Transverse colon (tissue), 4 donors: ENCODE measurements around the gene SERGEF.

Source experiments
- POLR2AphosphoS5 ChIP-seq, 3 donors: sonication (generic); formaldehyde crosslinking; IDR thresholded peaks; one replicate each; pipeline ENCODE4 v1.6.1; 2016; ENCODE audit warnings: antibody characterized with exemption in 3 of 3
- TF ChIP-seq, protein P1 (sequence below), 5 experiments: fragments of 200-600 bp in 3 of 5; fragments of 450-650 bp in 2 of 5; sonication (generic) in 3 of 5; IDR thresholded peaks; 1 replicate in 2 of 5; 2 replicates in 3 of 5; pipeline ENCODE4 v1.5.1; 2016 to 2017; ENCODE audit warnings: antibody characterized with exemption in 5 of 5, inconsistent platforms in 3 of 5, mild to moderate bottlenecking in 2 of 5, moderate library complexity in 1 of 5

GRCh38 chr11:17774232-17775034, 238.4 kb downstream of the SERGEF start:
- TF ChIP-seq, protein P1, sequence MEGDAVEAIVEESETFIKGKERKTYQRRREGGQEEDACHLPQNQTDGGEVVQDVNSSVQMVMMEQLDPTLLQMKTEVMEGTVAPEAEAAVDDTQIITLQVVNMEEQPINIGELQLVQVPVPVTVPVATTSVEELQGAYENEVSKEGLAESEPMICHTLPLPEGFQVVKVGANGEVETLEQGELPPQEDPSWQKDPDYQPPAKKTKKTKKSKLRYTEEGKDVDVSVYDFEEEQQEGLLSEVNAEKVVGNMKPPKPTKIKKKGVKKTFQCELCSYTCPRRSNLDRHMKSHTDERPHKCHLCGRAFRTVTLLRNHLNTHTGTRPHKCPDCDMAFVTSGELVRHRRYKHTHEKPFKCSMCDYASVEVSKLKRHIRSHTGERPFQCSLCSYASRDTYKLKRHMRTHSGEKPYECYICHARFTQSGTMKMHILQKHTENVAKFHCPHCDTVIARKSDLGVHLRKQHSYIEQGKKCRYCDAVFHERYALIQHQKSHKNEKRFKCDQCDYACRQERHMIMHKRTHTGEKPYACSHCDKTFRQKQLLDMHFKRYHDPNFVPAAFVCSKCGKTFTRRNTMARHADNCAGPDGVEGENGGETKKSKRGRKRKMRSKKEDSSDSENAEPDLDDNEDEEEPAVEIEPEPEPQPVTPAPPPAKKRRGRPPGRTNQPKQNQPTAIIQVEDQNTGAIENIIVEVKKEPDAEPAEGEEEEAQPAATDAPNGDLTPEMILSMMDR (IDR thresholded peaks at IDR 0.05), result no peak
- TF ChIP-seq POLR2AphosphoS5 (IDR thresholded peaks at IDR 0.05), result no peak
